HEK293 (cell line): ENCODE results near the gene ZNF275.

Source experiments
- CTCF ChIA-PET: fragments of 350-600 bp; formaldehyde crosslinking; extraction: SDS; loops from one replicate; lab custom pipeline; 2021; ENCODE audit warnings: antibody characterized with exemption; lab: Yijun Ruan, JAX
- POLR2A ChIA-PET: fragments of 300-600 bp; formaldehyde crosslinking; extraction: SDS; loops from one replicate; lab custom pipeline; 2020; ENCODE audit warnings: antibody characterized with exemption, inconsistent platforms; lab: Yijun Ruan, JAX
- H3K27ac ChIP-seq: fragments of 200-500 bp; sonication (Bioruptor generic); 2 replicates; pipeline ENCODE4 v1.5.1; 2014; ENCODE audit warnings: low read depth, low read length, control low read depth, inconsistent platforms; ENCODE audit errors: extremely low read depth
- H3K36me3 ChIP-seq, 2 experiments: fragments of 200-500 bp in 1 of 2; sonication (Bioruptor generic) in 1 of 2; 1 replicate in 1 of 2; 2 replicates in 1 of 2; pipeline ENCODE4 v1.5.1; 2014 to 2017; ENCODE audit warnings: inconsistent platforms in 2 of 2, low read length in 2 of 2; ENCODE audit not compliant: control insufficient read depth in 2 of 2, insufficient read depth in 1 of 2
- H3K4me1 ChIP-seq: fragments of 200-500 bp; sonication (Bioruptor generic); 2 replicates; pipeline ENCODE4 v1.5.1; 2014; ENCODE audit warnings: mild to moderate bottlenecking, low read length, inconsistent platforms; ENCODE audit not compliant: control insufficient read depth, insufficient read depth
- H3K4me3 ChIP-seq: 2 replicates; pipeline ENCODE4 v1.5.1; 2011; ENCODE audit warnings: low read depth, mild to moderate bottlenecking, control low read depth, low read length, moderate library complexity
- H3K9me3 ChIP-seq: fragments of 200-500 bp; sonication (Bioruptor generic); 2 replicates; pipeline ENCODE4 v1.5.1; 2014; ENCODE audit warnings: low read depth, low read length, inconsistent platforms; ENCODE audit not compliant: control insufficient read depth, insufficient read depth
- EGR2 ChIP-seq: fragments of 450-650 bp; formaldehyde crosslinking; IDR thresholded peaks from 2 replicates; pipeline ENCODE4 v1.5.1; 2016; ENCODE audit warnings: low read depth, missing biosample characterization, missing genetic modification characterization
- ELK4 ChIP-seq: IDR thresholded peaks from 2 replicates; pipeline ENCODE4 v1.6.1; 2011; ENCODE audit warnings: mild to moderate bottlenecking, low read depth, low read length, borderline replicate concordance
- INSM2 ChIP-seq: fragments of 450-650 bp; formaldehyde crosslinking; IDR thresholded peaks from 2 replicates; pipeline ENCODE4 v1.5.1; 2016; ENCODE audit warnings: missing biosample characterization, missing genetic modification characterization
- PRDM2 ChIP-seq: fragments of 450-650 bp; formaldehyde crosslinking; IDR thresholded peaks from 2 replicates; pipeline ENCODE4 v1.5.1; 2016; ENCODE audit warnings: missing biosample characterization, missing genetic modification characterization, borderline replicate concordance
- SALL2 ChIP-seq: fragments of 450-650 bp; formaldehyde crosslinking; IDR thresholded peaks from 2 replicates; pipeline ENCODE4 v1.5.0; 2017; ENCODE audit warnings: missing biosample characterization, mild to moderate bottlenecking, missing genetic modification characterization, borderline replicate concordance
- ZBTB21 ChIP-seq: fragments of 450-650 bp; formaldehyde crosslinking; IDR thresholded peaks from 2 replicates; pipeline ENCODE4 v1.5.1; 2017; ENCODE audit warnings: missing biosample characterization, missing genetic modification characterization
- ZFHX2 ChIP-seq: fragments of 450-650 bp; formaldehyde crosslinking; conservative IDR thresholded peaks from 2 replicates; pipeline ENCODE4 v1.5.1; 2016; ENCODE audit warnings: missing biosample characterization, missing genetic modification characterization
- ZFP41 ChIP-seq: fragments of 450-650 bp; formaldehyde crosslinking; IDR thresholded peaks from 2 replicates; pipeline ENCODE4 v1.5.1; 2016; ENCODE audit warnings: missing biosample characterization, missing genetic modification characterization, borderline replicate concordance
- ZNF133 ChIP-seq: fragments of 450-650 bp; formaldehyde crosslinking; IDR thresholded peaks from 2 replicates; pipeline ENCODE4 v1.5.1; 2016; ENCODE audit warnings: missing biosample characterization, missing genetic modification characterization
- ZNF16 ChIP-seq: fragments of 450-650 bp; formaldehyde crosslinking; IDR thresholded peaks from 2 replicates; pipeline ENCODE4 v1.5.1; 2016; ENCODE audit warnings: low read depth, missing biosample characterization, missing genetic modification characterization
- ZNF473 ChIP-seq: fragments of 450-650 bp; formaldehyde crosslinking; IDR thresholded peaks from 2 replicates; pipeline ENCODE4 v1.5.1; 2017; ENCODE audit warnings: missing biosample characterization, missing genetic modification characterization
- ZNF530 ChIP-seq: fragments of 450-650 bp; formaldehyde crosslinking; IDR thresholded peaks from 2 replicates; pipeline ENCODE4 v1.5.1; 2016; ENCODE audit warnings: low read depth, missing biosample characterization, missing genetic modification characterization
- ZNF558 ChIP-seq: fragments of 450-650 bp; formaldehyde crosslinking; IDR thresholded peaks from 2 replicates; pipeline ENCODE4 v1.5.1; 2016; ENCODE audit warnings: missing biosample characterization, missing genetic modification characterization
- ZNF560 ChIP-seq: fragments of 450-650 bp; formaldehyde crosslinking; IDR thresholded peaks from 2 replicates; pipeline ENCODE4 v1.5.1; 2017; ENCODE audit warnings: missing biosample characterization, missing genetic modification characterization, borderline replicate concordance
- ZNF692 ChIP-seq: fragments of 450-650 bp; formaldehyde crosslinking; IDR thresholded peaks from 2 replicates; pipeline ENCODE4 v1.5.1; 2016; ENCODE audit warnings: missing biosample characterization, missing genetic modification characterization
- ZNF76 ChIP-seq: fragments of 450-650 bp; formaldehyde crosslinking; IDR thresholded peaks from 2 replicates; pipeline ENCODE4; 2016; ENCODE audit warnings: low read depth, missing biosample characterization, missing genetic modification characterization, borderline replicate concordance
- ZNF837 ChIP-seq: fragments of 450-650 bp; formaldehyde crosslinking; IDR thresholded peaks from 2 replicates; pipeline ENCODE4 v1.5.1; 2016; ENCODE audit warnings: missing biosample characterization, missing genetic modification characterization
- ZSCAN4 ChIP-seq: fragments of 450-650 bp; formaldehyde crosslinking; IDR thresholded peaks from 2 replicates; pipeline ENCODE4 v1.5.1; 2017; ENCODE audit warnings: missing biosample characterization, missing genetic modification characterization

Gene ZNF275

DNA sequence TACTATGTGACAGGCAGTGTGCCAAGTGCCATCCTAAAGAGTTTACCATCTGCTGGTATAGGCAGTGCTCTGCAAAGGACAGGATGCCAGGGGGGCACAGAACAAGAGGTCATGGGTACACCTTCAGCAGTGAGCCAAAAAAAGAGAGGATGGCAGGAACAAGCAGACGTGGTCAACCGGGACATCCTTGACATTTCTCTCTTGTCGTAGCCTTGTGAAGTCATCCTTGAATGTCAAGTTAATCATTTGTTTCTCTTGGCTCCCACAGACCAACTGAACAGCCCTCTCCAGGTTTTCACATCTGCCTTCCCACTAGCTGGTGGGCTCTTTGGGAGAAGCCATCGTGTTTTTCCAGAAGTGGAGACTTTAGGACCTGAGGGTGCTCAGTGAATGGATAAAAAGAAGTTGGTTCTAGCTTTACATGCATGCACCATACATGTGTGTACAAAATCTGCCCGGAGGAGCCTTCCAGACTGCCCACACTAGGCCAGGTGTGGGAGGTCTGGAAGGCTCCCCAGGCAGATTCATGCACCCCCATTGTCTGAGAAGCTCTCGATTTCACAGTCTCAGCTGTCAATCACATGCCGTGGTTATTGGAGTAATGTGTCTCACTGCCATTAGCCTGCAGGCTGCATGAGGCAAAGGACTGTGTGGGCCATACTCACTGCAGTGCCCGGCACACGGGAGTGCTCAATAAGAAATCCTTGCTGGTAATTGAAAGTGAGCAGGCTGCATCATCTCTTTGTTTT lies 28.8 kb upstream of the ZNF275 start (continued):
- TF ChIP-seq PRDM2 (tag by site-specific recombination): no peak
- no peak for TF ChIP-seq INSM2 (tag by site-specific recombination)
- no peak for TF ChIP-seq ZSCAN4 (tag by site-specific recombination)
- no peak for TF ChIP-seq ZNF560 (tag by site-specific recombination)
- no peak for TF ChIP-seq ZNF16 (tag by site-specific recombination)
- TF ChIP-seq ZNF473 (tag by site-specific recombination): no peak
- no peak for TF ChIP-seq ZNF692 (tag by site-specific recombination)

- Histone ChIP-seq H3K4me3 (no peak overlapping the region), H3K27ac (no peak overlapping the region), H3K9me3 (no peaks in the 10 kb centered on the region), H3K36me3 (no peaks in the 10 kb centered on the region), H3K4me1 (no peaks in the 10 kb centered on the region)
- peak; percentile 90 for TF ChIP-seq EGR2
- TF ChIP-seq ZBTB21 (tag by site-specific recombination): no peak
- peak; percentile 86 for TF ChIP-seq ZFHX2
- no peak for TF ChIP-seq ZFP41 (tag by site-specific recombination)
- ChIA-PET CTCF (no interaction called here), POLR2A (no interaction called here)
Observed at GRCh38 chrX:153305972-153306371, 28.0 kb upstream of the ZNF275 start.

DNA sequence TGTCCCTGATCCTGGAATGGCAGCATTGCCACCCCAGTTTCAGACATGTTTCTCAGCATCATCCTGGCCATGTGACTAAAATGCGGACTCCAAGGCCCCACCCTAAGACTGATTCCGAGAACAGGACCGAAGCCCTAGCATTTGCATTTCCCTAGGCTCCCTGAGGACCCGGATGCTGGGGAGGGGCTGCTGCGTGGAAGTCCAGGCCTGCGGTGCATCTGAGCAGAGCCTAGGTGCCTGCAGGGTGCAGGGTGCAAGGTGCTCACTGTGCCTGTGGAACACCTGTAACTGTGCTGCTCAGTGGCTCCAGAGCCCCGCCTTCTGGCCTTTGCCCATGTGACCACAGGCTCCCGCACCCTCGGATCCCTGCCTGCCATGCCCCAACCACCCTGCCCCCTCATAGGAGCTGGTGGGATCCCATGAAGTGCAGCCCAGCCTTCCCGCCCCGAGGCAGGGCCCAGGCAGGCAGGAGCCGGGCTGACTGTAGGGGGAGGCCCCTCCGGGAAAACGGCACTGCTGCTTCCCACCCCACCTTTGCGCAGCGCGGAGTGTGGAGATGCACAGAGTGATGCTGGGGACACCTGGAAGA lies 27.3 kb upstream of the ZNF275 start:
- H3K36me3 ChIP-seq: no peaks in the 10 kb centered on the region
- H3K27ac ChIP-seq: no peak overlapping the region
- ChIA-PET POLR2A (no interaction called here), CTCF (no interaction called here)
- no peaks in the 10 kb centered on the region for H3K4me1 ChIP-seq
- no peak for TF ChIP-seq ELK4
- no peak for TF ChIP-seq INSM2 (tag by site-specific recombination)
- no peak for TF ChIP-seq ZNF76 (tag by site-specific recombination)
- no peak for TF ChIP-seq ZNF133
- TF ChIP-seq ZBTB21 (tag by site-specific recombination): no peak
- no peak for TF ChIP-seq SALL2 (tag by site-specific recombination)
- no peak for TF ChIP-seq ZNF837 (tag by site-specific recombination)
- no peak for TF ChIP-seq ZNF558 (tag by site-specific recombination)
- TF ChIP-seq ZNF530 (tag by site-specific recombination): no peak
- no peak overlapping the region for H3K4me3 ChIP-seq
- no peaks in the 10 kb centered on the region for H3K9me3 ChIP-seq
